ENCODE data around the gene PRDM11. TPM values are rescaled to one million over a fixed set of nuclear protein-coding genes. Genes with fewer than 3 reads are reported as not detected.

Gene PRDM11
- total RNA-seq, 2 donors from 2014 or later, result 10.4 to 15.2 TPM

- no peak overlapping the region for H3K4me3 ChIP-seq (ENCODE audit: low read length)
- no peak for TF ChIP-seq CTCF (conservative IDR thresholded peaks at IDR 0.05)
- no peak overlapping the region for H3K27ac ChIP-seq (ENCODE audit: low read depth, low read length)
- Mint-ChIP-seq H3K27ac (no peak overlapping the region), H3K36me3 (ENCODE audit: low read depth) (no peaks in the 10 kb centered on the region), H3K4me1 (no peaks in the 10 kb centered on the region), H3K27me3 (ENCODE audit: insufficient read depth) (no peaks in the 10 kb centered on the region), H3K4me3 (no peak overlapping the region), H3K9me3 (no peaks in the 10 kb centered on the region)
- WGBS, 2 experiments (ENCODE audit: insufficient coverage in 1 of 2, insufficient read length in 1 of 2), result 83 to 93% methylated on average over 1 to 2 of the region's 2 CpGs
- H3K9ac ChIP-seq (ENCODE audit: extremely low read depth, low read length, poor library complexity, severe bottlenecking), result no peak overlapping the region
- DNase-seq, result no peak
- no peaks in the 10 kb centered on the region for H3K36me3 ChIP-seq (ENCODE audit: control insufficient read depth, insufficient read depth, low read length)
- no peaks in the 10 kb centered on the region for H3K27me3 ChIP-seq (ENCODE audit: control insufficient read depth, insufficient read depth, low read length, poor library complexity, severe bottlenecking)
- no peaks in the 10 kb centered on the region for H3K9me3 ChIP-seq (ENCODE audit: control insufficient read depth, low read length)
- H3K4me1 ChIP-seq (ENCODE audit: control insufficient read depth, insufficient read depth, low read length), result no peaks in the 10 kb centered on the region
Observed at GRCh38 chr11:45171550-45171949, 25.1 kb downstream of the PRDM11 start.

- Histone ChIP-seq H3K4me3 (ENCODE audit: low read length) (no peak overlapping the region), H3K4me1 (ENCODE audit: control insufficient read depth, insufficient read depth, low read length) (no peaks in the 10 kb centered on the region), H3K36me3 (ENCODE audit: control insufficient read depth, insufficient read depth, low read length) (no peaks in the 10 kb centered on the region), H3K27ac (ENCODE audit: low read depth, low read length) (no peak overlapping the region), H3K27me3 (ENCODE audit: control insufficient read depth, insufficient read depth, low read length, poor library complexity, severe bottlenecking) (no peaks in the 10 kb centered on the region), H3K9me3 (ENCODE audit: control insufficient read depth, low read length) (no peaks in the 10 kb centered on the region), H3K9ac (ENCODE audit: extremely low read depth, low read length, poor library complexity, severe bottlenecking) (no peak overlapping the region)
- Mint-ChIP-seq H3K4me1 (no peaks in the 10 kb centered on the region), H3K27me3 (ENCODE audit: insufficient read depth) (peaks cover 4% of the 10 kb centered on the region), H3K9me3 (no peaks in the 10 kb centered on the region), H3K4me3 (no peak overlapping the region), H3K36me3 (ENCODE audit: low read depth) (no peaks in the 10 kb centered on the region), H3K27ac (no peak overlapping the region)
- TF ChIP-seq CTCF (conservative IDR thresholded peaks at IDR 0.05), result no peak
- 96% methylated on average over 5 of the region's 5 CpGs for WGBS, 2 experiments (ENCODE audit: insufficient coverage in 1 of 2, insufficient read length in 1 of 2)
- DNase-seq, result no peak
Observed at GRCh38 chr11:45173064-45173463, 26.6 kb downstream of the PRDM11 start.

- H3K4me3 Mint-ChIP-seq, result no peak overlapping the region
- Histone ChIP-seq H3K36me3 (ENCODE audit: control insufficient read depth, insufficient read depth, low read length) (no peaks in the 10 kb centered on the region), H3K9ac (ENCODE audit: extremely low read depth, low read length, poor library complexity, severe bottlenecking) (no peak overlapping the region), H3K4me1 (ENCODE audit: control insufficient read depth, insufficient read depth, low read length) (no peaks in the 10 kb centered on the region), H3K4me3 (ENCODE audit: low read length) (no peak overlapping the region), H3K27ac (ENCODE audit: low read depth, low read length) (no peak overlapping the region), H3K9me3 (ENCODE audit: control insufficient read depth, low read length) (no peaks in the 10 kb centered on the region), H3K27me3 (ENCODE audit: control insufficient read depth, insufficient read depth, low read length, poor library complexity, severe bottlenecking) (peaks cover 1% of the 10 kb centered on the region)
- TF ChIP-seq CTCF (conservative IDR thresholded peaks at IDR 0.05), result no peak
- H3K36me3 Mint-ChIP-seq (ENCODE audit: low read depth), result no peaks in the 10 kb centered on the region
- DNase-seq, result no peak
- H3K9me3 Mint-ChIP-seq, result no peaks in the 10 kb centered on the region
- H3K27ac Mint-ChIP-seq, result no peak overlapping the region
- H3K4me1 Mint-ChIP-seq, result no peaks in the 10 kb centered on the region
- WGBS, 2 experiments (ENCODE audit: insufficient coverage in 1 of 2, insufficient read length in 1 of 2), result 95 to 99% methylated on average over 6 of the region's 6 CpGs
- peaks cover 16% of the 10 kb centered on the region for H3K27me3 Mint-ChIP-seq (ENCODE audit: insufficient read depth)
Observed at GRCh38 chr11:45174168-45174835, 27.9 kb downstream of the PRDM11 start.

Measured in endodermal cell (in vitro differentiated cells).